SK-N-MC (cell line): ENCODE data around the gene DNAJB11.

Experiments used
- DNase-seq: peaks from one replicate; pipeline ENCODE4 v3.0.0-alpha.2; 2011; ENCODE audit warnings: low read depth, low spot score
- H3K27ac ChIP-seq: fragments of 200-600 bp; sonication (generic); 2 replicates; pipeline ENCODE4 v1.5.1; 2016; ENCODE audit warnings: mixed run types
- H3K36me3 ChIP-seq: fragments of 200-600 bp; sonication (generic); 2 replicates; pipeline ENCODE4 v1.6.1; 2017; ENCODE audit warnings: antibody characterized with exemption, low read length, mixed read lengths; ENCODE audit not compliant: insufficient read depth
- H3K4me3 ChIP-seq: fragments of 200-600 bp; sonication (generic); 2 replicates; pipeline ENCODE4 v1.5.1; 2016
- H3K9ac ChIP-seq: fragments of 200-600 bp; sonication (generic); 2 replicates; pipeline ENCODE4 v1.8.0; 2017; ENCODE audit warnings: mixed run types, mixed read lengths; ENCODE audit not compliant: insufficient read length
- H3K9me3 ChIP-seq: fragments of 200-600 bp; sonication (generic); 2 replicates; pipeline ENCODE4 v1.6.1; 2017; ENCODE audit warnings: low read depth, mild to moderate bottlenecking, antibody characterized with exemption, low read length, moderate library complexity, mixed read lengths
- EZH2 ChIP-seq: fragments of 200-600 bp; sonication (generic); IDR thresholded peaks from one replicate; pipeline ENCODE4 v1.6.1; 2017; ENCODE audit warnings: antibody characterized with exemption
- FOXP2 ChIP-seq: optimal IDR thresholded peaks from 2 replicates; pipeline ENCODE3; 2011; ENCODE audit warnings: mild to moderate bottlenecking, moderate library complexity; ENCODE audit not compliant: insufficient read depth; ENCODE audit errors: extremely low read length, control extremely low read depth
- POLR2AphosphoS5 ChIP-seq: IDR thresholded peaks from 2 replicates; pipeline ENCODE4 v1.6.1; 2012; ENCODE audit warnings: mild to moderate bottlenecking, low read depth, low read length, borderline replicate concordance

The DNAJB11 gene

GRCh38 chr3:186589121-186589520 lies 18.6 kb downstream of the DNAJB11 start:
- TF ChIP-seq EZH2, result no peak
- TF ChIP-seq POLR2AphosphoS5, result no peak
- no peak for TF ChIP-seq FOXP2
- H3K27ac ChIP-seq, result no peak overlapping the region
- peak overlapping the region; percentile 16 for H3K9ac ChIP-seq
- H3K36me3 ChIP-seq, result peaks cover 20% of the 10 kb centered on the region
- H3K4me3 ChIP-seq, result no peak overlapping the region
- no peak for DNase-seq
- H3K9me3 ChIP-seq, result no peaks in the 10 kb centered on the region

GRCh38 chr3:186589856-186590579 lies 19.5 kb downstream of the DNAJB11 start:
- TF ChIP-seq FOXP2 (no peak), EZH2 (no peak), POLR2AphosphoS5 (no peak)
- peaks cover 11% of the 10 kb centered on the region for H3K36me3 ChIP-seq
- no peaks in the 10 kb centered on the region for H3K9me3 ChIP-seq
- H3K9ac ChIP-seq, result no peak overlapping the region
- H3K27ac ChIP-seq, result no peak overlapping the region
- DNase-seq, result no peak
- no peak overlapping the region for H3K4me3 ChIP-seq

- peaks cover 4% of the 10 kb centered on the region for H3K36me3 ChIP-seq
- no peaks in the 10 kb centered on the region for H3K9me3 ChIP-seq
- H3K27ac ChIP-seq, result no peak overlapping the region
- no peak overlapping the region for H3K9ac ChIP-seq
- H3K4me3 ChIP-seq, result no peak overlapping the region
- no peak for TF ChIP-seq EZH2
- no peak for TF ChIP-seq POLR2AphosphoS5
- TF ChIP-seq FOXP2, result no peak
- DNase-seq, result no peak
These were observed 20.2 kb downstream of the DNAJB11 start for GRCh38 chr3:186590580-186591295.

- Histone ChIP-seq H3K9me3 (no peaks in the 10 kb centered on the region), H3K27ac (no peak overlapping the region), H3K9ac (no peak overlapping the region), H3K36me3 (no peaks in the 10 kb centered on the region), H3K4me3 (no peak overlapping the region)
- TF ChIP-seq FOXP2 (no peak), POLR2AphosphoS5 (no peak), EZH2 (no peak)
- no peak for DNase-seq
These were observed 22.2 kb downstream of the DNAJB11 start for GRCh38 chr3:186592682-186593081.

- no peak for TF ChIP-seq EZH2
- no peak for TF ChIP-seq FOXP2
- TF ChIP-seq POLR2AphosphoS5, result no peak
- DNase-seq, result no peak
- H3K9ac ChIP-seq, result no peak overlapping the region
- no peak overlapping the region for H3K4me3 ChIP-seq
- H3K27ac ChIP-seq, result no peak overlapping the region
- H3K9me3 ChIP-seq, result no peaks in the 10 kb centered on the region
- no peaks in the 10 kb centered on the region for H3K36me3 ChIP-seq
These were observed 23.3 kb downstream of the DNAJB11 start for GRCh38 chr3:186593862-186594261.

- H3K27ac ChIP-seq, result no peak overlapping the region
- H3K4me3 ChIP-seq, result no peak overlapping the region
- TF ChIP-seq POLR2AphosphoS5 (no peak), FOXP2 (no peak), EZH2 (no peak)
- H3K36me3 ChIP-seq, result no peaks in the 10 kb centered on the region
- no peak overlapping the region for H3K9ac ChIP-seq
- no peak for DNase-seq
- H3K9me3 ChIP-seq, result no peaks in the 10 kb centered on the region
These were observed 24.1 kb downstream of the DNAJB11 start for GRCh38 chr3:186594591-186595113.

- Histone ChIP-seq H3K36me3 (no peaks in the 10 kb centered on the region), H3K9me3 (no peaks in the 10 kb centered on the region), H3K9ac (no peak overlapping the region), H3K27ac (no peak overlapping the region), H3K4me3 (no peak overlapping the region)
- TF ChIP-seq POLR2AphosphoS5 (no peak), EZH2 (no peak), FOXP2 (no peak)
- no peak for DNase-seq
These were observed 26.2 kb downstream of the DNAJB11 start for GRCh38 chr3:186596568-186597287.

GRCh38 chr3:186598108-186598784 lies 27.7 kb downstream of the DNAJB11 start:
- TF ChIP-seq FOXP2, result no peak
- no peak for TF ChIP-seq EZH2
- no peak for TF ChIP-seq POLR2AphosphoS5
- no peak for DNase-seq
- H3K9ac ChIP-seq, result no peak overlapping the region
- no peak overlapping the region for H3K27ac ChIP-seq
- no peaks in the 10 kb centered on the region for H3K9me3 ChIP-seq
- H3K36me3 ChIP-seq, result no peaks in the 10 kb centered on the region
- H3K4me3 ChIP-seq, result no peak overlapping the region
